GM12874 (cell line): ENCODE results near the gene PSMB3.

Experiments used
- CTCF ChIP-seq: IDR thresholded peaks from 2 replicates; pipeline ENCODE4 v1.5.1; 2011; ENCODE audit warnings: low read depth, mild to moderate bottlenecking, control low read depth, low read length, moderate library complexity; ENCODE audit not compliant: insufficient read depth

The PSMB3 gene

GRCh38 chr17:38779965-38780752 is 27.6 kb downstream of the PSMB3 start:
- TF ChIP-seq CTCF: no peak

GRCh38 chr17:38783227-38783626 is 30.7 kb downstream of the PSMB3 start:
- no peak for TF ChIP-seq CTCF

GRCh38 chr17:38786372-38786771 is 33.8 kb downstream of the PSMB3 start:
- TF ChIP-seq CTCF: no peak

- no peak for TF ChIP-seq CTCF
Measured at GRCh38 chr17:38789185-38789584, 36.6 kb downstream of the PSMB3 start.

- no peak for TF ChIP-seq CTCF
Measured at GRCh38 chr17:38791162-38791561, 38.6 kb downstream of the PSMB3 start.

GRCh38 chr17:38794221-38794620 is 41.7 kb downstream of the PSMB3 start:
- TF ChIP-seq CTCF: no peak

- no peak for TF ChIP-seq CTCF
Measured at GRCh38 chr17:38796451-38797157, 44.1 kb downstream of the PSMB3 start.
